Activated CD4-positive, alpha-beta T cell treated with anti-CD3 and anti-CD28 coated beads, Interleukin-2, amount 50 U/mL, for 16 hours (primary cell): ENCODE data around the gene LAMA3.

Experiments
- DNase-seq: peaks from one replicate; pipeline ENCODE4 v3.0.0-alpha.2; 2020

The LAMA3 gene

DNA sequence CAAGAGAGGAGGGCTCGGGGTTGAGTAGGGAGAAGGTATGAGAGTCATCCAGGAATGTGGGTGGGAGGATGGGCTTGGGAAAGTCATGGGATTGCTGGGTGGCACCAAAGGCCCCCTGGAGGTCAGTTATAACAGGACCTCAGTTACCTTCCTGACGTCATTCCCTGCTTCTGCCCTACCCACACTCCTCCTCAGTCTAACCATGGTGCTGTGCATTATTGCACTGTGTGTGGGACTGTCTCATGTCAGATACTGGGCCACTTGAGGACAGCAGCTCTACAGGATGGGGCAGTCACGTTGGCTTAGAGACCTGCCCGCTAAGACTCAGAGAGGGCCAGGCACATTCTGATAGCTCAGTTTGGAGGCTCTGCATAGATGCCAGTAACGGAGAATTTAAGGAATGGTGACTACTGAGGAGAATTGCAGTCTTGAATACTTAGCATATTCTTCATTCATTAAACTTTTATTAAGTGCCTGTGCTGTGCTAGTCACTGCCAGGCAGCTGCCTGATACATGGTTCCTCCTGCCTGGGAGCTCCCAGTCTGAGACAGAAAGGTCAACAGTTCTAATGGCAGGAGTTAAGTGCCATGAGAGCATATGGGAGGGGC lies 90.5 kb downstream of the LAMA3 start:
- no peak for DNase-seq

DNA sequence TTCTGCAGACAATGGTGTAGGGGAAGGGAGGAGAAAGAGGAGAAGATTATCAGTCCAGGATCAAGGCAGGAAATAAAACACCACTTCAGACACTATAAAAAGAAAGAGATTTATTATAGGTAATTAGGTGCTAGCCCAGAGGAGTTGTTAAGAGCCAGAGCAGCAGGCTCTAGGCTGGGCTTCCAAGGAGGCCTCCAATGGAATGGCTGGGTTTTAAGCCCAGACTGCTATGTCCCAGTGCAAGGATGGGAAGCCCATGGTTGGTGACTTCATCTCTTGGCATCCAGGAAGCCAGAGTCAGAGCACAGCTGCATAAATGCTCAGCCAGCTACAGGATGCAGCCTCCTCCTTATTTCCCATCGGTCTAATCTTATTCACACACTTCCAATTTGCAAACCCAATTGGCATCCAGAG lies 95.6 kb downstream of the LAMA3 start:
- DNase-seq: no peak

DNA sequence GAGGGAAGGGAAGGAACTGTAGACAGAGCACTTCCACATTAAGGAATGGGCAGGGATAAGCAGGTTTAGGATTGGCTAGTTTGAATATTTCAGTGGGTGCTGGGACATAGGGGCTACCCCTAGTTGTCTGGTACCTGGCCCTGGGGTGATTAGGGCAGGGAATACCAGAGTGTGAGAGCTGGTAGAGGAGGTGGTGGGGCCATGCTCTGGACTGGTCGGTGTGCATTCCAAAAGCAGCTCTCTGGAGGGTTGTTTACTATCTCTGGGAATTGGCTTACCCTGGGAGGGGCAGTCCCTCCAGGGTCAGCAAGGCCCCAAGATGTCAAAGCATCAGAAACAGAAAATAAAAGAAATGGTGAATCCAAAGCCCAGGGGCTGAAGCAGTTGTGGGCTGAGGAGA lies 103.8 kb downstream of the LAMA3 start:
- DNase-seq: no peak

DNA sequence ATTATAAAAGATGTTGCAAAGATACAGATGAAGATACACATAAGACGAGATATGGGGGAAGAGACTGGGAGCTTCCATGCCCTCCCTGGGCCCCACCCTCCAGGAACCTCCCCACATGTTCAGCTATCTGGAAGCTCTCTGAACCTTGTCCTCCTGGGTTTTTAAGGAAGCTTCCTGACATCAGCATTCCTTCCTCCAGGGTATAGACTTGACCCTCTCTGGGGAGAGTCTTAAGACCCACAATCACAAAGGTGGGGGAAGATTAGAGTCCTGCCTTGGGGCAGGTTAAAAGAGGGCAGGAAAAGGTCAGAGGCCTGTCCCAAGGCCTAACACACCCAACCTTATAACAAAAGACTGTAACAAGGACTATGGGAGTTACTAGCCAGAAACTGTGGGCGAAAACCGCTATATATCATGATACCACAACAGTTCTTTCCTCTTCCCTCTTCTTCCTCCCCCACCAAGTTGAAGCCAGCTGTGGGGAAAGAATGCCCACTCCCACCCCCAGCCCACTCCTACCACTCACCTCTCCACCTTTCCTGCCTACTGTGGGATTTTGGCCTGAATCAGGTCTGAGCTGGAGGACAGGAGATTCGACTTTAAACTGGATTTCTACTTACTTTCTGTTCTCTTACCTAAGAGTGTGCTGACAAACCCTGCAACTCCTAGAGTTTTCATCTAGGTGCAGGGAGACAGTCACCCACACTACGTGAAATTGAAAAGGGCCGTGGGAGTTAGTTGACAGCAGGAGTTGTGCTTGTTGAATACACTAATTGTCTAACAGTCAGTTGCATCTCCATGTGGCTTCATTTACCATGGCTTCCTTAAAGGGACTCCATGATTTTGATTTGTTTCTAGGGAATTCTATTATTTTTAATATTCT lies 105.0 kb downstream of the LAMA3 start:
- no peak for DNase-seq

DNA sequence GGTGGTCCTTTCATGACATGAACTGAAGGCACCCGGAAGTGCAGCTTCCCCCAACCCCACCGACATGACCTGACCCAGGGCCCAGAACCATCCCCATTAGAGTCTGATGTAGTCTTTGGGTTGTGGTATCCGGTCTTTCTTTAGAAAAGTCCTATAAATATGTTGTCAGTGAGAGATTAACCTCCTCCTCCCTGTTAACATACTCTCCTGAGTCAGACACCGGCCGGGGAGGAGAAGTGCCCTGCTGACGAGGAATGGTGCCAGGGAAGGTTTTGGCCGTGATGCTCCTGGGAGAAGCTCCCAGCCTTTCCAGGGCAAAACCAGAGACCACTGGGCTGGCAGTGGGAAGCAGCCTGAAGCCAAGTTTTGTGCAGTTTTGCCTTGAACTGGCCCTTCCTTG lies 109.0 kb downstream of the LAMA3 start:
- no peak for DNase-seq

DNA sequence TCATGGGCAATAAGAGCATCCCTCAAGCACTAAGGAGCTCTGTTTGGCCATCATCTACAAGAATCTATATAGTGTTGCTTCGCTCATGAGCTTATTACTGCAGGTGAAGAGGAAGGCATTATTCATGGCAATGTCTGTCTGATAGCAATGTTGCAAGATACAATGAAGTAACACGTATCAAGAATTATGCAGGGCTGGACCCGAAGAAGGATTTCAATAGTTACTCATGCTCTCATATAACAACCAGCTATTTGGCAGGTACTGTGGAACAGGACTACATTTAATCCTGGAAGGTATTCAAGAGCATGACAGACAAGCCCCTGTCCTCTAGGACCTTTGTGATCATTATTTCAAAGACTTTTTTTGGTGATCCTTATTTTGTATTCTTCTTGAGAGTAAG lies 109.6 kb downstream of the LAMA3 start:
- DNase-seq: no peak

DNA sequence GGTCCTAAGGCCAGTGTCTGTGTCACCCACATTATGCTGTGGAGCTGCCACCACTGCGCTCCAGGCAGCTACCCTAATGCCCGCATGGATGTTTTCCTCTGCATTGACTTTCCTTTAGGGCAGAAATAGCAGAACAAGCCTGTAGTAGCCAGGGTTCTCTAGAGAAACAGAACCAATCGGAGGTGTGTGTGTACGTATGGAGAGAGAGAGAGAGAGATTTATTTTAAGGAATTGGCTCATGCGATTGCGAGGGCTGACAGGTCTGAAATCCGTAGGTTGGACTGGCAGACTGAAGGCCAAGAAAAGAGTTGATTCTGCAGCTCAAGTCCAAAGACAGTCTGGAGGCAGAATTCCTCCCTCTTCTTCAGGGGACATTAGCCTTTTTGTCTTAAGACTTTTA lies 110.3 kb downstream of the LAMA3 start:
- no peak for DNase-seq

DNA sequence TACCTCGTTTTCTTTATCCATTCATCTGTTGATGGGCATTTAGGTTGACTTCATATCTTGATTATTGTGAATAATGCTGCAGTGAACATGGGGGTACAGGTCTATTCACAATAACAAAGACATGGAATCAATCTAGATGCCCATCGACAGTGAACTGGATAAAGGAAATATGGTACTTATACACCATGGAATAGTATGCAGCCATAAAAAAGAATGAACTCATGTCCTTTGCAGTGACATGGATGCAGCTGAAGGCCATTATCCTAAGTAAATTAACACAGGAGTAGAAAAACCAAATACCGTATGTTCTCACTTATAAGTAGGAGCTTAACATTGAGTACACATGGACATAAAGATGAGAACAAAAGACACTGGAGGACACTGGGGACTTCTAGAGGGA lies 111.6 kb downstream of the LAMA3 start:
- no peak for DNase-seq

DNA sequence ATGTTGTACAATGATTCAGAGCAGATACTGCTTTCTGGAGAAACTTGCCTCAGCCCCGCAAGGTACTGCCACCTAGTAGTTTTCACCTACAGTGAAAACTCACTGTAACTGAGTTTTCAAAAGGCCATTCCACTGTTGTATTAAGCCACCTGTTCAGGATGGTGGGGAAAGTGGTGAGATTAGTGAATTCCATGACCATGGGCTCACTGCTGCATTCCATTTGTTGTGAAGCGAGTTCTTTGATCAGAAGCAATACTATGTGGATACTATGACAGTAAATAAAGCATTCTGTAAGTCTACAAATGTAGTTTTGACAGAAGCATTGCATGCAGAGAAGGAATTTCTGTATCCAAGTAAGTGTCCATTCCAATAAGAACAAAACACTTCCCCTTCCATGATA lies 113.6 kb downstream of the LAMA3 start:
- no peak for DNase-seq

DNA sequence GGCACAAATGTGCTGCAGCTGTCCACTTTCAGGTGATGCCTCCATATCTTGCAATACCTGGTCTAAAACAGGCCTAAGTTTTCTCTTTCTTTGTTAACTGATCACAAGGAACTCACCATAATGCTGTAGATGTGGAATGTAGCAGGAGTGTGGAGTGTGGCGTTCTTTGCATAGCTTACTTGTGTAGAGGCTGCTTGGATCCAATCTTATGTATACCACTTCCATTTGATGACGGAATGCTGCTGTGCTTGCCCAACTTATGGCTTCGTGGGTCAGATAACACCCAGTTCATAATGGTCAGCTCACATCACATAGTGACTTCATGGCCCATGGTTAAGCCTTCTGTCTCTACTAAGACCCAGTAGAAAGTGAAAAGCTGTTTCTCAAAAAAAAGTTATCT lies 114.5 kb downstream of the LAMA3 start:
- no peak for DNase-seq

DNA sequence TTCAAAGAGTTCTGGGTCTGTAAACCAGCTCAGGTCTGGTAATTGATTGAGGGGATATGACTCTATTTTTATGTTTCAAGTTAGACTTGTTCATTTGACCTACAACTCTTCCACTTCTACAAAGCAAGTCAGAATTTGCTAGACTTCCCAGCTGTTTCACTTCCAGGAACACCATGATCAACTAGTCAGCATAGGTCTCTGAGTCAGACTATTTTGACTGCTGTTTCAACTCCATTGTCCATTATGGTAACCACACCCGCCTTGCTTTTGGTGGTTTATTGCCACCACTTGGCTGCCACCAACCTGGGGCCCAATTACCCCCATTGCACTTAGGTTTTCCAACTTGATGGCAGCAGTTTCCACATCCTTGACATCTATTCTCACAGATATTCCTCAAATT lies 116.6 kb downstream of the LAMA3 start:
- DNase-seq: no peak

DNA sequence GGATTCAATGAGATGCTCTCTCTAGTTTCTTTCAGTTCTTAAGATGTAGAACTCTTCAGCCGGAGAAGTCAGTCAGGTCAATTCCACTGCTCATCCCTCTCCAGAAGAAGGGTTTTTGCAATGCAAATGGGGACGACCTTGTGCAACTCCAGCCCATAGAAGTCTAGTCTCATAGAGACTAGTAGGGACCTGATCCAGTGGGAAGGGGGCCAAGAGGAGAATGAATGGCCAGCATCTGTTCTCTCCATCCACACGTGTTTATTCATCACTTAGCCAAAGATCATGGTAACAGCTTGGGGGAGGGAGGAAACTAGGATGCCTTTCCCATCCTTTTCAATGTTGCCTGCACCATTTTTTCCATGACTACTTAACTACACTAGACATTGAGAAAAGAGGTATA lies 120.2 kb downstream of the LAMA3 start:
- DNase-seq: no peak

DNA sequence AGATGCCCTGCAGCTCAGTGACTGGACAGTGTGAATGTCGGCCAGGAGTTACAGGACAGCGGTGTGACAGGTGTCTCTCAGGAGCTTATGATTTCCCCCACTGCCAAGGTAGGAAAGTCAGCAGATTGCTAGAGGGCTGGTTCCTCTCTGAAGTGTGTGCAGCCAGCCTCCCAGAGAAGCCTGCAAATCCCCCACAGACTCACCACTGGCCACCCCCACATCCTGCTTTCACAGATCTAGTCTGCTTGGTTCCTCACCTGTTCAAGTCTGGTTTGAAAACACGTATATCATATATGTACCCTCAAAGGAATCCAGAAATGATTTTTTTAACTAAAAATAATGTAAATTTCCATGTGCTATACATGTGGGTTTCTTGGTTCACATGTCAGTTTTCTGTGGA lies 121.1 kb downstream of the LAMA3 start:
- no peak for DNase-seq

DNA sequence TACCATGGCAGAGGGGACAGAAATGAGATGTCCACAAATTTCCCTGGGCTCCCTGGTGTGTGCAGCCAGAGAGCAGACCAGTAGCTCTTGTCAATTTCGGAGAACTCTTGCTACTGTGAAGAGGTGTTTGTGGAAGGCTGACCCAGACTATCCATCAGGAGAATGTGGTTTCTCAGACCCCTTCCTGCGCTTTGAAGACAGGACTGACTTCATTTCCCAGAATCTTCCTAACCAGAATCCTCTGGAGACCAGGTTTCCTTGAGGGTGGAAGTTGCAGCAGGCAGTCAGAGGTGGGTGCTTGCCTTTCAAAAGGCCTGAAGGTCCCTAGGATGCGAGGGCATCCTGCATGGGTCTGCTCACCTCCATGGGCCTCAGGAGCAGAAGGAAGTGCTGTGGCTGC lies 121.9 kb downstream of the LAMA3 start:
- DNase-seq: no peak

DNA sequence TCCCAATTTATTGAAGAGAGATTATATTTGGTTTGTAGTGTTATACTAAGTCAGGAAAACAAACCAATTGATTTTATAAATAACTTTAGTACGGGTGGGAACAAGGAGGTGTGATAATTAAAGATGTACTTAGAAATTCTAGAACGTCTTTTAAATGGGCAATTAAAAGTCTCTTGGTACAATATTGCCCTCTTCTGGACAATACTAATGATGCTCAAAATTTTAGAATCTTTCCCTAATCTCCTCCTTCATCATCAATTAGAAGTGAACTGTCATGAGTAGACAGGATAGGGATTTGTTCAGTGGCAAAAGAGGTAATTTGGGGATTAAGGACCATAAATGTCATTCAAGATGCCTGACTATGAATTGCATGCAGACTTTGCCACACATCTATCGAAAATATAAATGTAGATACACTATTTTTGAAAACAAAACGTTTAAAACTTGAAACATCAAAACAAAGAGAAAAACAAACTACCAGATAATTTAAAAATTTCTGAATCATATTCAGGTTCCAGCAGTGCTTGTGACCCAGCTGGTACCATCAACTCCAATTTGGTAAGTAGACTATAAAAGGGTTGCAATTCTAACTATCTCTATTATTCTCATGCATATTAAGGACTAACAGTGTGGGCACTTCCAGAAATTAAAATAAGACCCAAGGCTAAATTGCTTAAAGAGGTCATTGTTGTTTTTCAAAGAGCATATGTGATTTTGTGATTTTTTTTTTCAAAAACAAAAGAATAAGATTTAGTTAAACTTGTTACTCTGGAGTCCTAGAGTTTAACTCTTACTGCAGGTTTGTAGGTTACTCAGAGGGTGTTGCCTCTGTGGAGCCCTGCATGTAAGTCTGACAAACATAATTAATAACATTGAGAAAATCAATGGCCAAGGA lies 123.5 kb downstream of the LAMA3 start:
- peak; percentile 29 for DNase-seq

DNA sequence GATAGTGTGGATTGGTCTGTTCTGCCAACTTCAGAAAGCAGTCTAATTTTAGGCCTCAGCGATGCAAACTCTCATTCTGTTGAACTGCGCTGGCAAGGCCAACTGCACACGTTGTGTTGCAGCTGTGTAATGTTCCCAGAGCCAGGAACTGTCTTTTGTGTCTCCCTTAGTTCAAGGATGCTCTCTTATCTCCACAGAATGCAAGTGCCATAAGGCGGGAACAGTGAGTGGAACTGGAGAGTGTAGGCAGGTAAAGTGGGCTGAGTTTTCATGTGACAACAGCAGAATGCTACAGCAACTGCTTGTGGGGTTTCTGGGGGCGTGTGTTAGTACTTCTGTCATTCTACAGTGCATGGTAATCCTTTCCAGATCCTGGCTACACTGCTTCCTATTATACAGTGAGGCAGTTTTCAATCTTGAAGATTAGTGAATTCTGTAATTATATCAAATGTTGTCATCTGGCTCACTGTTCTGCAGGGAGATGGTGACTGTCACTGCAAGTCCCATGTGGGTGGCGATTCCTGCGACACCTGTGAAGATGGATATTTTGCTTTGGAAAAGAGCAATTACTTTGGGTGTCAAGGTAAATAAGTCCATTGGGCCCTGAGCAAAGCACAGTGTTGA lies 125.8 kb downstream of the LAMA3 start:
- no peak for DNase-seq

DNA sequence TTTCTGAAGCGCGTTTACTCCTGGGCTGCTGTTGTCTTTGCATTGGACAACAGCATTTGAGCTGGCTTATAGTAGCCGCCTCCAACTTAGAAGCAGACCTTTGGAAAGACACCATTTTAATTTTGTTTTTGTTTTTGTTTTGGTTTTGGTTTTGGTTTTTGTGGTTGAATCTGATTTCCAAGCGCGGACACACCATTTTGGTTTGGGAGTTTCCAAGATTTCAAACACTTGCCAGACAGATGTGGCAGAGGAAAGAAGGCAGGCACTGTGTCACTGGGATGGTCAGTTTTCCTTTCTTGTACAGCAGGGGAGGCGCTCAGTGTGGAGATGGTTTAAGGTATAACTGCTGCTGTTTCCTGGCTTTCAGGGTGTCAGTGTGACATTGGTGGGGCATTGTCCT lies 126.8 kb downstream of the LAMA3 start:
- DNase-seq: no peak

DNA sequence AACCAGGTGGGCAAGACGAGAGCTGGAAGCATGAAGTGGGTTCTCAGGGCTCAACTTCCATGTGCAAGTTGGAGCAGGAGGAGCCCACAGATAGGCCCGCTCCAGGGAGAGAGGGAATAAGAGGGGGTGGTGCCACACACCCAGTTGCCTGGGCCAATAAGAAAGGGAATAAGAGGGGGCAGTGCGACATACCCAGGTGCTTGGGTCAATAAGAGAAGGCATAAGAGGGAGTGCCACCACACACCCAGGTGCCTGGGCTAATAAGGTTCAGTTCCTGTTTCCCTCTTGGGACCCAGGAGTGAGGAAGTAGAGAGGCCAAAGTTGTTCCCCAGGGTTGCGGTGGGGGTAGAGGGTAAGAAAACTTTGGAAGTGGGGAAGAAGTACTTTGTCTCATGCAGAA lies 127.5 kb downstream of the LAMA3 start:
- DNase-seq: no peak

DNA sequence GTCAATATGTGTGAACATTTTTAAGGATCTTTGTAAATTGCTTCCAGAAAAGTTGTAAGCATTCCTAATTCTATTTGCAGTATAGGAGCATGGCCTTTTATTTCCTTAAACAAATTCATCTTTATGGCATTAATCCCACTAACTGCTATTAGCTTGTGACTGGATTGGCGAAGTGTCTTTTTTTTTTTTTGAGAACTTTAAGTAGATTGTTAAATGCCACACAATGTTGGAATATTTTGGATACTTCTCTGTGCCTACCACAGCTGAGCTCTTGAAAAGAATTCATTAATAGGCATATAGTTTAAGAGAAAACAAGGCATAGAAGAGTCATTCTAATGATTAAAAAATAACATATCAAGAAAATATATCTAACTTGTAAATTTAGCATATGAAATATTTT lies 129.7 kb downstream of the LAMA3 start:
- DNase-seq: no peak

DNA sequence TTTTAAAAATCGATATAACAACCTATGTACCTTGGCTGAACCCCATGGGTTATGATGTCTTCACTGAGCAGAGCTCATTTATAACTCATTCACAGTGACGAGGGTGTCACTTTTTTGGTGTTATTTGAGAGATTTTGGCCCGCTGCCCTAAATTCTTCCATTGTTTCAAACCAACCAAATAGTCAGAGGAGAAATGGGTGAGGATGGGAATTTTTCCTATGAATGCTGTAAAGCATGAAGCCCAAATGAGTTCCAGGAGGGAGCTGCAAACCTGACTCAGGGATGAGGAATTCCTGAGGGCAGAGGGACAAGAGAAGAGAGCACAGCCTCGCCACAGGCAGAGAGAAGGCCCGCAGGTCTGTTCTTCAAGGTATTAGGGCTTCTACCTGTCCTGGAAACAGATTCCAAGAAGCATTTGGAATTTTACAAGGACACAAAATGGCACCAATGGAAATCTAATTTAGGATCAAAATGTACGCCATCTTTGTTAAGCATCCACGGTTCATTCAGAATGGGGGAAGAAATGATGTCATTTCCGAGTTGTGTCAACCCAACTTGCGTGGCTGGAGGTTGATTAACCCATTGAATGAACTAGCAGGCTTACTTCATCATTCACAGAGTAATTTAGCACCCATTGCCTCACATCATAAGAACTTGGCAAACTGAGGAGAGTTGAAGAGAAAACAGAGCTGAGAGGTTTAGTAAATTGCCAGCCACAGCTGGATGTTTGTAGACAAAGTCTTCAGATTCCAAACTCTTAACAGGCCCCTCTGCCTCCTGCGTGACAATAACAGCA lies 133.5 kb downstream of the LAMA3 start:
- no peak for DNase-seq

DNA sequence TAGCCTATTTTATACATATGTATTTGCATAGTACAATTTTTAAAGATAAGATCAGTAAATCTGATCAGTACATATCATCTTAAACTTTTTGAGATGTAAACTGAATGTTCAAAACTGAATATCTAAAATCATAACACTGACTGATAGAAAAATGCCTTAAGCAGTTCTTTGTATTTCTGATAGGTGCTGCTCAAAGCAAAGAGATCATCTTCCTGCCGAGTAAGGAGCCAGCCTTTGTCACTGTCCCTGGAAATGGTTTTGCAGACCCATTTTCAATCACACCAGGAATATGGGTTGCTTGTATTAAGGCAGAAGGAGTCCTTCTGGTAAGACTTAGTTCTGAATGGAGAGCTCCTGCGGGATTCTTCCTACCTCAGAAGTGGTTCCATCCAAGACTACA lies 135.0 kb downstream of the LAMA3 start:
- DNase-seq: no peak

DNA sequence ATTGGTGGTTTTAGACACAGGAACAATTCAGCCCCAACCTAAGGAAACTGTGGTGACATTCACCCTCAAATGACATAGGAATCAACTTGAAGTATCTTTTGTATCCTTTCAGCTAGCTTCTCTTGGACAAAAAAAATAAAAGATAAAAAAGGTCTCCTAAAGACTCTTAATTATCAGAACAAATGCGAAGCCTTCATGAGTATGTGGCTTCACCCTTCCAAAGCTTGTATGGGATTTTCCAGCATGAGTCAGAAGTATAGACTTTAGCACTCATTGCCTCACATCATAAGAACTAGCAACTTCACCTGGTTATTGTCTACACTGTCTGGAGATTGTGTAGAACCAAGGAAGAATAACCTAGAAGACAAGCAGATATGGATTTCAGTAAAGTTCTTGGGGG lies 135.4 kb downstream of the LAMA3 start:
- no peak for DNase-seq
